ENCODE data around the gene ILRUN. TPM values are rescaled to one million over a fixed set of nuclear protein-coding genes. Genes with fewer than 3 reads are reported as not detected.
"Not testable (repeated sequence)": the region's sequence is repeated elsewhere in the genome, so short reads cannot be mapped to it uniquely, and the experiment has no call there.

The ILRUN gene
- total RNA-seq, 1 donor from 2014 or later = 56.3 TPM

GRCh38 chr6:34657307-34657978, 39.1 kb downstream of the ILRUN start:
- TF ChIP-seq, protein P1, sequence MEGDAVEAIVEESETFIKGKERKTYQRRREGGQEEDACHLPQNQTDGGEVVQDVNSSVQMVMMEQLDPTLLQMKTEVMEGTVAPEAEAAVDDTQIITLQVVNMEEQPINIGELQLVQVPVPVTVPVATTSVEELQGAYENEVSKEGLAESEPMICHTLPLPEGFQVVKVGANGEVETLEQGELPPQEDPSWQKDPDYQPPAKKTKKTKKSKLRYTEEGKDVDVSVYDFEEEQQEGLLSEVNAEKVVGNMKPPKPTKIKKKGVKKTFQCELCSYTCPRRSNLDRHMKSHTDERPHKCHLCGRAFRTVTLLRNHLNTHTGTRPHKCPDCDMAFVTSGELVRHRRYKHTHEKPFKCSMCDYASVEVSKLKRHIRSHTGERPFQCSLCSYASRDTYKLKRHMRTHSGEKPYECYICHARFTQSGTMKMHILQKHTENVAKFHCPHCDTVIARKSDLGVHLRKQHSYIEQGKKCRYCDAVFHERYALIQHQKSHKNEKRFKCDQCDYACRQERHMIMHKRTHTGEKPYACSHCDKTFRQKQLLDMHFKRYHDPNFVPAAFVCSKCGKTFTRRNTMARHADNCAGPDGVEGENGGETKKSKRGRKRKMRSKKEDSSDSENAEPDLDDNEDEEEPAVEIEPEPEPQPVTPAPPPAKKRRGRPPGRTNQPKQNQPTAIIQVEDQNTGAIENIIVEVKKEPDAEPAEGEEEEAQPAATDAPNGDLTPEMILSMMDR (IDR thresholded peaks at IDR 0.05; ENCODE audit: unreplicated experiment) = no peak
- Mint-ChIP-seq H3K9me3 (ENCODE audit: low read depth) (no peaks in the 10 kb centered on the region), H3K4me1 (ENCODE audit: low read depth) (peaks cover 28% of the 10 kb centered on the region), H3K27ac (peak overlapping the region; percentile 93), H3K27me3 (no peaks in the 10 kb centered on the region), H3K36me3 (ENCODE audit: insufficient read depth) (peaks cover 6% of the 10 kb centered on the region), H3K4me3 (ENCODE audit: low read depth) (peak overlapping the region; percentile 6)
- no peak for DNase-seq (ENCODE audit: low spot score, unreplicated experiment)

DNA sequence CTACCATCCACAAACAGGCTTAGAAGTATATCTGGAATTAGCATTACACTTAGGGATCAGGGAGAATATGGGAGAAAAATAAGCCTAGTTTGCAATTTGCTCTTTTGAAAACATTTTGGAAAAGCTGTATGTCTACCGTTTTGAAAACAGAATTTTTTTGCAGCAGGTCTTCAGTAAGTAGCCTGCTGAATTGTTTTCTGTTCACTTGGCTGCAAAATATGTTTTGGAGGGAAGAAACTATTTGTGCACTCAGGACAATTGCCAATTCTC, 39.6 kb downstream of the ILRUN start:
- Mint-ChIP-seq H3K9me3 (ENCODE audit: low read depth) (no peaks in the 10 kb centered on the region), H3K36me3 (ENCODE audit: insufficient read depth) (peaks cover 6% of the 10 kb centered on the region), H3K4me3 (ENCODE audit: low read depth) (no peak overlapping the region), H3K27ac (peak overlapping the region; percentile 93), H3K4me1 (ENCODE audit: low read depth) (peaks cover 28% of the 10 kb centered on the region), H3K27me3 (no peaks in the 10 kb centered on the region)
- TF ChIP-seq, protein P1 (IDR thresholded peaks at IDR 0.05; ENCODE audit: unreplicated experiment) = no peak
- DNase-seq (ENCODE audit: low spot score, unreplicated experiment) = no peak

DNA sequence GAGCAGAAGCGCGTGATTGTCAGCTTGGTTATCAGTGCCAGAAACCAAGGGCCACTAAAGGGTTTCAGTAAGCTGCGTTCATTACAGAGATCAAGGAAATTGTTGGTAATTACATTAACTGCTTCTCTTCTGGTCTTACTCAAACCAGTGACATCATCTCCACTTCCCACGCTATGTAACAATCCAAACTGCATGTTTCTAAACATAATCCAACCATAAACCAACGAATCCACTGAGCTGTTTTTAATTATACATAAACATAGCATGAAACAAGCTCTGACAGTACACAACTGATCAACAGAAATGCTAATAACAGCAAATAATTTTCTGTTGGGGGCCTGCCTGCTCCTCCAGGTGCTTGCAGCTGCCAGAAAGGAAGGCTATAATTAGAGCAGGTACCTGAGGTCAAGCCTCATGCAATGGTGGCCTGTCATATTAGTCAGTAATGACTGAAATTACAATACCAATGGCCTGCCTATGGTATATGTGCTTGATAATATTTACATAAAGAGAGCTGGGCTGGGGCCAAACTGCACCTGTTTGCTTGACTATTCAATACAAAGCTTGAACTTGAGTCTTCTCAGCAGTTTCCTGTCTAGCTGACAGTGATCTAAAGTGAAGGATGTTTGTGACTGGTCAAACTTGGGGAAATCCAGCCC, 40.1 kb downstream of the ILRUN start:
- H3K36me3 Mint-ChIP-seq (ENCODE audit: insufficient read depth) = peaks cover 6% of the 10 kb centered on the region
- DNase-seq (ENCODE audit: low spot score, unreplicated experiment) = no peak
- TF ChIP-seq, protein P1 (IDR thresholded peaks at IDR 0.05; ENCODE audit: unreplicated experiment) = no peak
- no peaks in the 10 kb centered on the region for H3K27me3 Mint-ChIP-seq
- H3K4me1 Mint-ChIP-seq (ENCODE audit: low read depth) = peaks cover 28% of the 10 kb centered on the region
- no peaks in the 10 kb centered on the region for H3K9me3 Mint-ChIP-seq (ENCODE audit: low read depth)
- no peak overlapping the region for H3K4me3 Mint-ChIP-seq (ENCODE audit: low read depth)
- peak overlapping the region; percentile 93 for H3K27ac Mint-ChIP-seq

GRCh38 chr6:34655876-34656377, 40.6 kb downstream of the ILRUN start:
- H3K27me3 Mint-ChIP-seq; H3K36me3 Mint-ChIP-seq (ENCODE audit: insufficient read depth); DNase-seq (ENCODE audit: low spot score, unreplicated experiment); H3K9me3 Mint-ChIP-seq (ENCODE audit: low read depth); H3K4me3 Mint-ChIP-seq (ENCODE audit: low read depth): not testable (repeated sequence)
- Mint-ChIP-seq H3K27ac (peak overlapping the region; percentile 93), H3K4me1 (ENCODE audit: low read depth) (peaks cover 28% of the 10 kb centered on the region)

DNA sequence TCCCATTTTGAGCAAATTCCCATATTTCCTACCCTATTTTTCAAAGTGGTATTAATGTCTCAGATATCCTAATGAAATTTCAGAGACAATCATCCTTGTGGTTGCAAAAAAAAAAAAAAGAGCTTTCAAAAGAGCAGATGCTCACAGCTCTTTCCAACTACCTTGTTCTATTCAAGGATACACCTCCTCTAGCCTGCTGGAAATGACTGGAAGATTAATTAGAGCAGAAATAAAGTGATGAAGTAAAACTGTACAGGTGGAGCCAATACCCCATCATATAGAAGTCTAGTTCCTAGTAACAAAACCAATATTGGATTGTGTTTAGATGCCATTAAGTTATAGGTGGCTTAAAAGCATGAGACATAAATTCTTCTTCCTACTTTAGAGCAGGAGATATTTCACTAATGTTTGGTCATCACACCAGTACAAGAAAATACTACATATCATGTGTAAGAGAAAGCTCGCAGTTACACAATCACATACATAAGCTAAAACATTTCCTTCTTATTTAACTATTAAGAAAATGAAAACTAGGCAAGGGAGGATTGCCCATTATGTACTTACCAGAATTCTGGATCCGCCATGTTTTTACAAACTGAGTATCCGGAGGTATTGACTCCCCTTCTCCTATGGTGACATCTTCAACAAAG, 42.4 kb downstream of the ILRUN start:
- peaks cover 7% of the 10 kb centered on the region for H3K36me3 Mint-ChIP-seq (ENCODE audit: insufficient read depth)
- no peak for DNase-seq (ENCODE audit: low spot score, unreplicated experiment)
- no peak overlapping the region for H3K4me3 Mint-ChIP-seq (ENCODE audit: low read depth)
- H3K27ac Mint-ChIP-seq = no peak overlapping the region
- no peaks in the 10 kb centered on the region for H3K27me3 Mint-ChIP-seq
- H3K4me1 Mint-ChIP-seq (ENCODE audit: low read depth) = peaks cover 27% of the 10 kb centered on the region
- TF ChIP-seq, protein P1 (IDR thresholded peaks at IDR 0.05; ENCODE audit: unreplicated experiment) = no peak
- H3K9me3 Mint-ChIP-seq (ENCODE audit: low read depth) = no peaks in the 10 kb centered on the region

All from progenitor cell of endocrine pancreas (in vitro differentiated cells).